HG03354 (cell line): ENCODE data around the gene BPIFB3.
"Not testable (repeated sequence)": the region's sequence is repeated elsewhere in the genome, so short reads cannot be mapped to it uniquely, and the experiment has no call there.

Source experiments
- ATAC-seq: cut with Tn5 transposase; IDR thresholded peaks from one replicate; pipeline ENCODE4 v1.9.1; 2021; ENCODE audit warnings: mild to moderate bottlenecking; ENCODE audit not compliant: unreplicated experiment, poor library complexity, severe bottlenecking

The BPIFB3 gene

DNA sequence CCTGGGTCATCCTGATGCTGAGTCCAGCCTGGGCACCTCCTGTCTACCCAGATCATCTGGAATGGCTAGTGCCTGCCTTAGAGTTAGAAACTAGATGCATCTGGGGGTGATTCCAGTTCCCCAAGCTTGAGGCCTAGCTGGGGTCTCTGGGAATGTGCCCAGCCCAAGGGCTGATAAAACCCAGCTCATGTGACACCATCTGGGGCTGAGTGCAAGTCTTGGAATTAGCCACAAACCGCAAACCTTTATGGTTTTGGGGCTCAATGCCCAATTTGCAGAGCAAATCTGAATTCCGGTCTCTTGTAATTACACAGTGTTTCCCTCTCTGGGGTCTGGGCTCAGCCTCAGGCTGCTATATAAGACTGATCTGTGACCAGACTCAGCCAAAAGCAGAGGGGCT, 25.6 kb downstream of the BPIFB3 start, which contains the start of gene BPIFB4:
BPIFB4 (plus strand) TSS at position 385 of the 400 bp plus-strand sequence. CDS start 1,884 bp downstream, outside the sequence.
- no peak for ATAC-seq

DNA sequence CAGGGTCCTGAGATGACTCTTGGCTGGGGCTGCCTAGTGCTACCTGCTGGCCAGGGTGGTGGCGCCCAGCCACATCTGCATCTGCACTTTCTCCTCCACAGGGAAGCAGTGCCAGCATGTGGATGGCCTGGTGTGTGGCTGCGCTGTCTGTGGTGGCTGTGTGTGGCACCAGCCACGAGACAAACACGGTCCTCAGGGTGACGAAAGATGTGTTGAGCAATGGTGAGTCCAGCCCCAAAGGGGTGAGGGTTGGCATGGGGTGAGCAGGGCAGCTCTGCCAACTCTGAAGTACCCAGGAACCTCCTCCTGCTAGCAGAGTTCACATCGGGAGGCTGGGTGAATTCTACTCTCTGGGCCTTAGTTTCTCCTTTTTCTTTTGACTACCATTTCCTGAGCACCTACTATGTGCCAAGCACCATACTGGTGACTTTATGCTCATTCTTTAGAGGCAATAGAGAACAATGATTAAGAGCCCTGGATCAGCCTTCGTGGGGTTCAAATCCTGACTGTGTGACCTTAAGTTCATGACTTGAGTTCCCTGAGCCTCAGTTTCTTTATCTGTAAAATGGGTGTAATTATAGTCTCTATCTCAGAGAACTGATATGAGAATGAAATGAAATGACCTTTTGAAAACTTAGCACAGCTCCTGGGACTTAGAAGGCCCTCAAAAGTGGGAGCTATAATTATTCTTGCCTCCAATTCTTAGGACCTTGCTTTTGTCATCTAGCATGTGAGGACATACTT, 27.9 kb downstream of the BPIFB3 start:
- ATAC-seq: no peak

DNA sequence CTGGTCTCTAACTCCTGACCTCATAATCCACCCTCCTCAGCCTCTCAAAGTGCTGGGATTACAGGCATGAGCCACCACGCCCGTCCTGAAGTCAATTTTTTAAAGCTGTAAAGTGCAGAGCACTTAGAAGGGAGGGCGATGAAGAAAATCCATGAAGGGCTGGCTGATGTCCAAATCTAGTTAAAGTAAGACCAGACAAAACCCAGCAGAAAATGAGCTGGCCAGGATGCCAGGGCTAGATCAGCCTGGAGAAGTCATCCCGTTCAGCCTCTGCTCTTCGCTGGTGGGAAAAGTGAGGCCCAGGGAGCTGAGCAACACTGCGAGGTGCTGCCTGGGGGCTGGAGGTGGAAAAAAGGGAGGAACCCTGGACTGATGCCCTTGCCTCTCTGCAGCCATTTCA, 28.8 kb downstream of the BPIFB3 start:
- ATAC-seq: no peak

DNA sequence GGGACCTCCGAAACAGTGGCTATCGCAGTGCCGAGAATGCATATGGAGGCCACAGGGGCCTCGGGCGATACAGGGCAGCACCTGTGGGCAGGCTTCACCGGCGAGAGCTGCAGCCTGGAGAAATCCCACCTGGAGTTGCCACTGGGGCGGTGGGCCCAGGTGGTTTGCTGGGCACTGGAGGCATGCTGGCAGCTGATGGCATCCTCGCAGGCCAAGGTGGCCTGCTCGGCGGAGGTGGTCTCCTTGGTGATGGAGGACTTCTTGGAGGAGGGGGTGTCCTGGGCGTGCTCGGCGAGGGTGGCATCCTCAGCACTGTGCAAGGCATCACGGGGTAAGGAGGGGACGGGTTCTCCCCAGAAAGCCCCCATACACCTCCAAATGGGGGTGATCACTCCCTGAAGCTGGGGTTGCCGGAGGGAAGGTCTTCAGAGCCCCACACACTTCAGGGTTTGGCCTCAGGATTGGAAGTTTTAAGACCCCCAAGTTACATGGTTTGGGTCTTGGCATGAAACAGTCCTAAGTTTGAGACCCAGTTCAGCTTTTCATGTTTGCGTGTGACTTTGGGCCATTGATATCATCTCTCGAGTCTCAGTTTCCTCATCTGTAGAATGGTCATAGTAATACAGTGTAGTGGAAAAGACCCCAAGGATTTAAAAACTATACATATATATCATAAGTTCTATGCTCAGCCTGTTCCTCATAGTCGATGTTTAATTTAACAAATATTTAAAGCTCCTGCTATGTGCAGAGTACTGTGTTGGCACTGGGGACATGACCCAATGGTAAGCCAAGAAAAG, 30.0 kb downstream of the BPIFB3 start:
- ATAC-seq: no peak

DNA sequence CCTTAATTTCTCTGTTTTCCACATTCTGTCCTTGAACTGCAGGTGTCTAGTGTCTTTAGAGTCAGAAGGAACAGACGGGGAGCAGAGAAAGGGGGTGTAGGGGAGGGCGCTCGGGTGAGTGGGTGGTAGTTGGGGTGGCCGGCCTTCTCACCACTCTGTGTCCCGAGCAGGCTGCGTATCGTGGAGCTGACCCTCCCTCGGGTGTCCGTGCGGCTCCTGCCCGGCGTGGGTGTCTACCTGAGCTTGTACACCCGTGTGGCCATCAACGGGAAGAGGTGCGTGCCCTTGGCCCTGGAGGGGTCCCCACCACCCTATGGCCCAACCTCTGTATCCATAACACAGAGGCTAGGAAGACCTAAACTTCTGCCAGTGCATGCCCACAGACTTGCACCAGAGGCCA, 31.0 kb downstream of the BPIFB3 start:
- ATAC-seq: no peak

DNA sequence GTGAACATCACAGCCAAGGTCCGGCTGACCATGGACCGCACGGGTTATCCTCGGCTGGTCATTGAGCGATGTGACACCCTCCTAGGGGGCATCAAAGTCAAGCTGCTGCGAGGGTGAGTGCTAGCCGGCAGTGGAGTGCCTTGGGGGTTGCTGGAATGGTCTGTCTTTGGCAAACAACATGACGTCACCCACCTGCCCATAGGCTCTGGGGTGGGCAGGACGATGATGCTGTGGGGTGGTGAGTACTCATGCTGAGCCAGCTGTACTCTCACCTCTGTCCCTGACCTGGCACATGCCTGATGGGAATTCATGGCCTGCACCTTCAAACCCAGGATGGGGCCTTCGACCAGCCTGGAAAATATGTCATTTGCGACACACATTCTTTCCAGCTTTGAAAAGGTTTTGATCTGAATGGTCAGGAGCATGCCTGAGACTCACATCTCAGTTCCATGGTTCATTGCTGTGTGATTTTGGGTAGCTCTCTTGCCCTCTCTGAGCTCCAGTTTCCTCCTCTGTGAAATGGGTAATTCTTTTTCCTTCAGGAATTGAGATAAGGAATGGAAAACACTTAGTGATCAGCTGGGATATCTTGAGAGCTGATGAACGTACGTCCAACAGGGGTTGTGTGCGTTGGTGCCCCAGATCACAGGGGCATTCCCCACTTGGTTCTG, 32.5 kb downstream of the BPIFB3 start:
- ATAC-seq: no peak

DNA sequence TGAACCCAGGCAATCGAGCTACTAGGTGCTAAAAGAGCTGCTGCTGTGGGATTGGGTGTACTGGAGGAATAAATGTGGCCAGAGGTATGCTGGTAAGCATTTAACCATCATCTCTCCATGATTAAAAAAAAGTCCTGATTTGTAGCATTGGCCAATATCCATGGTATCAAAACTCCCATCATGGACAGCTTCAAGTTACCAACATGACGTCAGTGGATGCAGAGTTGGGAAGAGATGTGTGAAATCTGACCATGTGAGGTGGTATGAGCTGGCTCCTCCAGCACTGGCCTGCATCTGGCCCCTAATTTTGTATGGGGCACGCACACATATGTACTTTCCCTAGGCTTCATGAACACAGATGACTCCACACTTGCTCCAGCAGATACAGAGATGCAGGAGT, 37.4 kb downstream of the BPIFB3 start:
- no peak for ATAC-seq

DNA sequence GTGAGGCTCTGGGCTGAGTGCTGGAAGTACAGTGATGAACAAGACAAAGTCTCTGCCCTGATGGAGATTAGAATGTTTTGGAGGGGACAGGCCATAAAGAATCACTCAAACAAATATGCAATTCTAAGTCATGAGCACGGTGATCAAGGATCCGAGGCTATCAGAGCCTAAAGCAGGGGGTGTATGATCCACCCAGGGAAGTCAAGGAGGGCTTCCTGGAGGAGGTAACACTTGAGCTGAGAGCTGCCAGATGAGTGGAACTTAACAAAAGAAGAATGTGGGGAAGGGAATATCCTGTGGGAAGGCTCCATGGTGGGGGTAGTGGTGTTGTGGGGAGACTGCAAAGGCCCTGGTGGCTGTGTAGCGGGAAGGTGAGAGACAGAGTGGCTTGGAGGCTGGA, 38.0 kb downstream of the BPIFB3 start:
- ATAC-seq: no peak

DNA sequence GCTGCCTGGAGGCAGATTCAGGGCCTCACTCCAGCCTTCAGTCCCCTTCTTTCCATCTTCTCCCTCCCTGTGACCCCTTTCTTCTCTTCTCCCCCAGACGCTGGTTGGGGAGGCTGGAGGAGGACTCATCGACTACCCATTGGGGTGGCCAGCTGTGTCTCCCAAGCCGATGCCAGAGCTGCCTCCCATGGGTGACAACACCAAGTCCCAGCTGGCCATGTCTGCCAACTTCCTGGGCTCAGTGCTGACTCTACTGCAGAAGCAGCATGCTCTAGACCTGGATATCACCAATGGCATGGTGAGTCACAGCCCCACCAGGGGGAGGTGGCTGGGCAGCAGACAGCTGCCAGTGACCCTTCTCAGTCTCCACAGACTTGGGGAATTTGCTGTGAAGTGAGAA, 38.7 kb downstream of the BPIFB3 start:
- no peak for ATAC-seq

DNA sequence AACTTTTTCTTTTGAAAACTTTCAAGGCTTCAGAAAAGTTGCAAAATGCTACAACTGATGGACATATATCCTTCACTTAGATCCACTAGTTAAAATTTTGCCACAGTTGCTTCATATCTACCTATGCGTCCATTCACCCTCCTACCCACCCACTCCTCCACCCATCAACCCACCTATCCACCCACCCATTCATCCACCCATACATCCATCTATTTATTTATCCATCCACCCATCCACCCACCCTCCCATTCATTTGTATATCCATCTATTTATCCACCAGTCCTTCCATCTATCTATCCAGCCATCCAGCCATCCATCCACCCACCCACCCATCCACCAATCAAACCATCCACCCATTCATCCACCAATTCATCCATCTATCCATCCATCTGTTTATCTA, 39.4 kb downstream of the BPIFB3 start:
- ATAC-seq: no peak

DNA sequence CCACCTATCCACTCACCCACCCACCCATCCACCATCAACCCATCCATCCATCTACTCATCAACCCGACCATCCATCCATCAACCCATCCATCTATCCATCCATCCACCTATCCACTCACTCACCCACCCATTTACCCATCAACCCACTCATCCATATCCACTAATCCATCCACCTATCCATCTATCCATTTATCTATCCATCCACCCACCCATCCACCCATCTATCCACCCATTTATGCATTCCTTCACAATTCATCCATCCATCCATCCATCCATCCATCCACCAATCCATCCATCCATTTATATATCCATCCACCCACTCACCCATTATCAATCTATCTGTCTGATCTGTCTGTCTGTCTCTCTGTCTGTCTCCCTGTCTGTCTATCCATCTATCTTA, 39.9 kb downstream of the BPIFB3 start:
- no peak for ATAC-seq

DNA sequence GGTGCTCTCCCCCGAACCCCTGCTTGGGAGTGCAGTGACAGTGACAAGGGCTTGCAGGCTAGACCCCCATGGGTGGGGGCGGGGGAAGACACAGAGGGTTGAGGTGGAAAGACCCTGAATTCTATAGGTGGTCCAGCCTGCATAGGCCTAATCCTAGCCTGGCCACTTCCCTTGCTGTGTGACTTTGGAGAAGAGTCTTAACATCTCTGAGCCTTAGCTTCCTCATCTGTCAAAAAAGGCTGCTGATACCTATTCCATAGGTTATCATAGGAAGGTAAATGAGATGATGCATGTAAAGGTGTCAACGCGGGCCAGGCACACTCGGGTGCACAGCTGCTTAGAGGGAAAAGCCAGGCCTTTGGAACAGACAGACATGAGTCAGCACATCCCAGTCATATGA, 41.5 kb downstream of the BPIFB3 start:
- ATAC-seq: no peak

DNA sequence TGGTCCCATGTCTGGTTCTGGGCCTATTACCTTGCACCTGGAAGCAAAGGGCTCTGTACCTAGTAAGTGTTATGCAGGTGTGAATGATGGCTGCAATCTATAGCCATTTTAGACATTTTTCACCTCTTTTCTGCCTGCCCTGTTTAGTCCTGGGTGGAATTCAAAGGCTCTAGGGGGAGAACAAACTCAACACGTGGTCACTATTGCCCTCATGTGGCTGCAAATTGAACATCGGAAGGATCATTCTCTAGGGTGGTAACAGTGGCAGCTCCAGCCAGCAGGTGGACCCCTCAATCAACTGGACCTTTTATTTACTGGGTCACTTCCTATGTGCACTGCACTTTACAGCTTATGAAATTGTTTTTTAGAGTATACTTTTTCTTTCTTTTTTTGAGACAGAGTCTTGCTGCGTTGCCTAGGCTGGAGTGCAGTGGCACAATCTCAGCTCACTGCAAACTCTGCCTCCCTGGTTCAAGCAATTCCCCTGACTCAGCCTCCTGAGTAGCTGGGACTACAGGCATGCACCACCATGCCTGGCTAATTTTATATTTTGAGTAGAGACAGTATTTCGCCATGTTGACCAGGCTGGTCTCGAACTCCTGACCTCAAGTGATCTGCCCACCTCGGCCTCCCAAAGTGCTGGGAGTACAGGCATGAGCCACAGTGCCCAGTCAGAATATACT, 42.3 kb downstream of the BPIFB3 start:
- ATAC-seq: not testable (repeated sequence)

DNA sequence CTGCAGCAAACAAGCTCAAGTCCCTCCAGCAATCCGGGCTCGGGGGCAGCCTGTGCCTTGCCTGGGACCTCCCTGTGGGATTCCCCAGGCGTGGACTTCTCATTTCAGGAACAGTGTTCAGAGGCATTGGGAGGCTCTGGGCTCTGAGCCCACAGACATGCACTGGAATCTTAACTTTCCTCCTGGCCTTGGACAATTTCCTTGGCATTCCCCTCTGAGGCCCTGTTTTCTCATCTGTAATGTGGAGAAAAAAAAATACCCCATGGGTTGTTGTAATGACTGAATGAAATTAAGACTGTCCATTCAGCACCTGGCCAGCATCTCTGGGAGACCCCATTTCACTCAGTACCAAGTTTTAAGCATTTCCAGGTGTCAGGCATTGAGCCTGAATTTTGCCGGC, 43.3 kb downstream of the BPIFB3 start:
- no peak for ATAC-seq

DNA sequence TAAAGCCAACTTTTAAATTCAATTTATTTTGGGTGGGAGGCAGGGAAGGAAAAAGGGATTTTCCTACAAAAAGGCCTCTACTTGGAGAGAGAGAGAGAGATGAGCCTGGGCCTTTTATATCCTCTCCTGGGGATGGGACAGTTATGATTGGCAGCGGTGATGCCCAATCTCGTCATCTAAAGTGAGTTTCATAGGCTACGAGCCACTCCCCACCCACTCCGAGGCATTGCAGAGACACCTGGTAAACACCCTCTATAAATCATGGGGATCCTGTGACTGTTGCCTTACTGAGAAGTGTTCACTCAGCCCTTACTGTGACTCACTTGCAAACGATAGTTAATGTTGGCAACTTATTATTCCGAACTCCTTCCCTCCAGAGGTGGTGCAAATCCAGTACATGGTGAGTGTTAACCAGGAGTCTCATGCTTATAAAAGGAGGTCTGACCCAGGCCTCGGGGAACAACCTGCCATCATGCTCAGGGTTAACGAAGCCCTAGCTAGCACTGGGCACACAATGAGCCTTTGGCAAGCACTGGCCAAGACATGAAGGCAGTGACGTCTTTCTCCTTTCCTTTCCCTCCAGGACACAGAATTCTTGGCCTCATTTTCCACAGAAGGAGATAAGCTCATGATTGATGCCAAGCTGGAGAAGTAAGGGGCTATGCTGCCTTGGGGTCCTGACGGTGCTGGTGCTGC, 46.3 kb downstream of the BPIFB3 start:
- ATAC-seq: no peak

DNA sequence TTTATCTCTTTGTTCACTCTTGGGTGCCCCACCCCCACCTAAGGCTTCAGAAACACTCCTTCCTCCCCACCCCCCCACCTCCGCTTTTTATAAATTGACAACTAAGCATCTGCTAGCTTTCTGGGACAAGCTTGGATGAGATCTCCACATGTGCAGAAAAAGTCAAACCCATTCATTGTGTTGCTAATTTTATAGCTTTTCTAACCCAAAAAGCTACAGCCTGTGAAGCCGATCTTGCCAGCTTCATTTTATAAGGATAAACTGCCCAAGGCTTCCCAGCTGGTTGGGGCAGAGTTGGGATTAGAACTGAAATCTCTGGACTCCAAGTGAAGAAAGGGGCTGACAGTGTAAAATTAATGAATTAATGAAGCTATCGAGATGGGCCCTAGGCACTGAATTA, 49.9 kb downstream of the BPIFB3 start:
- ATAC-seq: no peak

DNA sequence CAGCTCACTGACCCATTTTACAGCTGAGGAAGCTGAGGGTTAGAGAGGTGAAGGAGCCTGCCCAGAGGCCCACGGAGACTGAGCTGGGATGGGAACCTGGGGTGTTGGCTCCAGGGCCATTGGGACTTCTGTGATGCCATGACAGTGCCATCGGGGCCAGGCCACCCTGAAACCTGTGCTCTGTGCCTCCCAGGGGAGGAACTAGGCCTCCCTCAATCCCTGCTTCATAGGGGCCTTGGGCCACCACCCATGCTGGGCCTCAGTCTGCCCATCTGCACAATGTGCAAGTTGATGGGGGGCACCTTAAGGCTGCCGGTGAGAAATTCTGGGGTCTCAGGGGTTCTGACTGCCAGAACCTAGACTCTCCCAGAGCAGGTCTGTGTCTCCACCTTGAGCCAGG, 50.6 kb downstream of the BPIFB3 start:
- no peak for ATAC-seq

DNA sequence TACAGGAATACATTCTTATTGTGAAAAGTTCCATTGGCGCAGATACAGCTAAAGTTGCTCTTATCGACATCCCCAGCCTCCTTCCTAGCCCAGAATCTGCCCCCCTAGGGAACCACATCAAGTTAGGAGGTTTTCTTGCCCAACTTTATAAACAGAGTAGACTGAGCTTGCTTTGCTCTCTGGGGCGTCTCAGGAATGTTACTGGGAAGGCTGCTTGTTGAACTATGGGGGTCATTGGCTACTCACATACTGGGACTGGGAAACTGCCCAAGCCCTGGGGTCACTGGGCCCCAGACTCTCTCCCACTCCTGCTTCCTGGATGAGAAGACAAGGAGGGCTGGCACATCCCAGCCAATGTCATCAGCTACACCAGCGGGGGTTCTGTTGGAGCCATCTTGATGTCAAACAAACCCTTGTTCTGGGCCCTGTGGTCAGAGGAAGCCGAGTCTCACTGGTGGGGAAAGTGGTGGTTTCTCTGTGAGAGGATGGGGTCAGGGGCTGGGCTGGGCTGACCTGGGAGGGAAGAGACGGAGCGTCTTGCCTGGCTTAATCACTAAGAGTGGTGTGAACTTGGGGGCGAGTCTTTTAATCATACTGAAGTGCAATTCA, 51.7 kb downstream of the BPIFB3 start:
- ATAC-seq: no peak

DNA sequence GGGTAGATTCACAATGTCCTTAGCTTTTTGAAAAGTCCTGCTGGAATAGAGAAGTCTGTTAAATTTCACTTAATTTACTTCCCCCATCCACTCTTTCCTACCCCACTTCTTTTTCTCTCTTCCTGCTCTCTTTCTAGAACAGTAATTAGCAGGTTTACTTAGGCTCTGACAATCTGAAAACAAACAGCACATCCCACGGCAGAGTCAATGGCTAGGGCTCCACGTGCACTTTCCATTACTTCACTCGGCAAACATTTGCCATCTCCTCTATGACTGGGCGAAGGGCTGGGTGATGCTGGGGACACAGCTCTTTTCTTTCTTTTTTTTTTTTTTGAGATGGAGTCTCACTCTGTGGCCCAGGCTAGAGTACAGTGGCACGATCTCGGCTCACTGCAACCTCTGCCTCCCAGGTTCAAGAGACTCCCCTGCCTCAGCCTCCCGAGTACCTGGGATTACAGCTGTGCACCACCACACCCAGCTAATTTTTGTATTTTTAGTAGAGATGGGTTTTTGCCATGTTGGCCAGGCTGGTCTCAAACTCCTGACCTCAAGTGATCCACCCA, 52.4 kb downstream of the BPIFB3 start:
- not testable (repeated sequence) for ATAC-seq
